Measurements from ENCODE around the gene CHRFAM7A.
"Not testable (repeated sequence)": the region's sequence is repeated elsewhere in the genome, so short reads cannot be mapped to it uniquely, and the experiment has no call there.

CHRFAM7A gene

DNA sequence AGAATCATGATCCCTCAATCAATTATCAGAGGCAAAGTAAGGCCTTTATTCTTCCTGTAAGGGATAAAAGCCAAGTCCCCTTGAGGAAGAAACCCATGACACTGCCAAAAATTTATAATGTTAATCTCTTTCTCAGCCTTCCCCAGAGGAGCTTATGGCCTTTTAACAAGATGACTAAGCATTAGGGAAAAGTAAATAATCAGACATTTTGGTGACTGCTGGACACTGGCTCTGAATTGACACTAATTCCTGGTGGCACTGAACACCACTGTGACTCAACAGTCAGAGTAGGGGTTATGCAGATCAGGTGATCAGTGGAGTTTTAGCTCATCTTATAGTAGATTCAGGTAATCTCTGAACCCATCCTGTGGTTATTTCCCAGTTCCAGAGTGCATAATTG lies 82.8 kb downstream of the CHRFAM7A start:
- not testable (repeated sequence) for DNase-seq

Data from CD4-positive, alpha-beta T cell treated with Interferon alpha-2 for 1 hour (primary cell).